HEK293 (cell line): Measurements from ENCODE around the gene C17orf100.
A peak's percentile ranks its signal among the peaks of the same experiment; 100 is the strongest.

ENCODE experiments used
- CTCF ChIA-PET: fragments of 350-600 bp; formaldehyde crosslinking; extraction: SDS; loops from one replicate; lab custom pipeline; 2021; ENCODE audit warnings: antibody characterized with exemption; lab: Yijun Ruan, JAX
- POLR2A ChIA-PET: fragments of 300-600 bp; formaldehyde crosslinking; extraction: SDS; loops from one replicate; lab custom pipeline; 2020; ENCODE audit warnings: antibody characterized with exemption, inconsistent platforms; lab: Yijun Ruan, JAX
- H3K27ac ChIP-seq: fragments of 200-500 bp; sonication (Bioruptor generic); 2 replicates; pipeline ENCODE4 v1.5.1; 2014; ENCODE audit warnings: low read depth, low read length, control low read depth, inconsistent platforms; ENCODE audit errors: extremely low read depth
- H3K36me3 ChIP-seq, 2 experiments: fragments of 200-500 bp in 1 of 2; sonication (Bioruptor generic) in 1 of 2; 1 replicate in 1 of 2; 2 replicates in 1 of 2; pipeline ENCODE4 v1.5.1; 2014 to 2017; ENCODE audit warnings: inconsistent platforms in 2 of 2, low read length in 2 of 2; ENCODE audit not compliant: control insufficient read depth in 2 of 2, insufficient read depth in 1 of 2
- H3K4me1 ChIP-seq: fragments of 200-500 bp; sonication (Bioruptor generic); 2 replicates; pipeline ENCODE4 v1.5.1; 2014; ENCODE audit warnings: mild to moderate bottlenecking, low read length, inconsistent platforms; ENCODE audit not compliant: control insufficient read depth, insufficient read depth
- H3K4me3 ChIP-seq: 2 replicates; pipeline ENCODE4 v1.5.1; 2011; ENCODE audit warnings: low read depth, mild to moderate bottlenecking, control low read depth, low read length, moderate library complexity
- H3K9me3 ChIP-seq: fragments of 200-500 bp; sonication (Bioruptor generic); 2 replicates; pipeline ENCODE4 v1.5.1; 2014; ENCODE audit warnings: low read depth, low read length, inconsistent platforms; ENCODE audit not compliant: control insufficient read depth, insufficient read depth
- BCL6B ChIP-seq: fragments of 450-650 bp; formaldehyde crosslinking; IDR thresholded peaks from 2 replicates; pipeline ENCODE4 v1.5.1; 2017; ENCODE audit warnings: missing biosample characterization, missing genetic modification characterization
- GLIS2 ChIP-seq: fragments of 450-650 bp; formaldehyde crosslinking; IDR thresholded peaks from 2 replicates; pipeline ENCODE4 v1.5.1; 2016; ENCODE audit warnings: missing biosample characterization, missing genetic modification characterization
- HIC1 ChIP-seq: fragments of 450-650 bp; formaldehyde crosslinking; IDR thresholded peaks from 2 replicates; pipeline ENCODE4 v1.5.1; 2016; ENCODE audit warnings: missing biosample characterization, missing genetic modification characterization
- IKZF3 ChIP-seq: fragments of 450-650 bp; IDR thresholded peaks from 2 replicates; pipeline ENCODE4 v1.5.0; 2018; ENCODE audit warnings: missing biosample characterization, mild to moderate bottlenecking, missing genetic modification characterization, moderate library complexity
- KLF8 ChIP-seq: fragments of 450-650 bp; formaldehyde crosslinking; IDR thresholded peaks from 2 replicates; pipeline ENCODE4 v1.5.1; 2016; ENCODE audit warnings: missing biosample characterization, missing genetic modification characterization
- PBX3 ChIP-seq: sonication (generic); formaldehyde crosslinking; IDR thresholded peaks from 2 replicates; pipeline ENCODE4 v1.8.1; 2022; ENCODE audit warnings: mild to moderate bottlenecking, moderate library complexity, missing genetic modification reagents
- SETDB1 ChIP-seq: IDR thresholded peaks from one replicate; pipeline ENCODE4 v1.6.1; 2017; ENCODE audit warnings: mild to moderate bottlenecking, low read length, moderate library complexity, mixed read lengths; ENCODE audit not compliant: insufficient read length
- WT1 ChIP-seq: fragments of 450-650 bp; formaldehyde crosslinking; IDR thresholded peaks from 2 replicates; pipeline ENCODE4 v1.5.1; 2016; ENCODE audit warnings: missing biosample characterization, missing genetic modification characterization
- ZBTB10 ChIP-seq: fragments of 450-650 bp; formaldehyde crosslinking; IDR thresholded peaks from 2 replicates; pipeline ENCODE4 v1.5.1; 2016; ENCODE audit warnings: missing biosample characterization, missing genetic modification characterization
- ZBTB17 ChIP-seq: fragments of 450-650 bp; formaldehyde crosslinking; IDR thresholded peaks from 2 replicates; pipeline ENCODE4 v1.5.1; 2016; ENCODE audit warnings: missing biosample characterization, missing genetic modification characterization
- ZBTB8A ChIP-seq: fragments of 450-650 bp; formaldehyde crosslinking; IDR thresholded peaks from 2 replicates; pipeline ENCODE4 v1.5.1; 2016; ENCODE audit warnings: missing biosample characterization, missing genetic modification characterization
- ZFP37 ChIP-seq: fragments of 450-650 bp; formaldehyde crosslinking; IDR thresholded peaks from 2 replicates; pipeline ENCODE4 v1.5.1; 2016; ENCODE audit warnings: missing biosample characterization, missing genetic modification characterization
- ZNF157 ChIP-seq: fragments of 450-650 bp; formaldehyde crosslinking; IDR thresholded peaks from 2 replicates; pipeline ENCODE4 v1.5.1; 2016; ENCODE audit warnings: missing biosample characterization, missing genetic modification characterization
- ZNF23 ChIP-seq: fragments of 450-650 bp; formaldehyde crosslinking; IDR thresholded peaks from 2 replicates; pipeline ENCODE4 v1.5.1; 2016; ENCODE audit warnings: missing biosample characterization, missing genetic modification characterization, borderline replicate concordance
- ZNF341 ChIP-seq: fragments of 450-650 bp; formaldehyde crosslinking; IDR thresholded peaks from 2 replicates; pipeline ENCODE4; 2016; ENCODE audit warnings: low read depth, missing biosample characterization, missing genetic modification characterization
- ZNF37A ChIP-seq: fragments of 450-650 bp; IDR thresholded peaks from 2 replicates; pipeline ENCODE4 v1.5.1; 2018; ENCODE audit warnings: missing biosample characterization, missing genetic modification characterization
- ZNF391 ChIP-seq: fragments of 450-650 bp; formaldehyde crosslinking; IDR thresholded peaks from 2 replicates; pipeline ENCODE4 v1.5.1; 2016; ENCODE audit warnings: low read depth, missing biosample characterization, missing genetic modification characterization, borderline replicate concordance
- ZNF423 ChIP-seq: fragments of 450-650 bp; formaldehyde crosslinking; IDR thresholded peaks from 2 replicates; pipeline ENCODE4 v1.5.1; 2016; ENCODE audit warnings: missing biosample characterization, missing genetic modification characterization
- ZNF596 ChIP-seq: fragments of 450-650 bp; IDR thresholded peaks from 2 replicates; pipeline ENCODE4 v1.5.0; 2018; ENCODE audit warnings: missing biosample characterization, mild to moderate bottlenecking, missing genetic modification characterization, moderate library complexity
- ZNF76 ChIP-seq: fragments of 450-650 bp; formaldehyde crosslinking; IDR thresholded peaks from 2 replicates; pipeline ENCODE4; 2016; ENCODE audit warnings: low read depth, missing biosample characterization, missing genetic modification characterization, borderline replicate concordance
- ZSCAN16 ChIP-seq: fragments of 450-650 bp; formaldehyde crosslinking; IDR thresholded peaks from 2 replicates; pipeline ENCODE4 v1.5.1; 2016; ENCODE audit warnings: missing biosample characterization, missing genetic modification characterization
- ZSCAN30 ChIP-seq: fragments of 450-650 bp; IDR thresholded peaks from 2 replicates; pipeline ENCODE4 v1.5.1; 2018; ENCODE audit warnings: missing biosample characterization, mild to moderate bottlenecking, missing genetic modification characterization, moderate library complexity
- TF ChIP-seq, protein P1 (sequence below): fragments of 450-650 bp; formaldehyde crosslinking; IDR thresholded peaks from 2 replicates; pipeline ENCODE4 v1.5.1; 2016; ENCODE audit warnings: missing biosample characterization, missing genetic modification characterization
- TF ChIP-seq, protein P2 (sequence below): fragments of 450-650 bp; formaldehyde crosslinking; IDR thresholded peaks from 2 replicates; pipeline ENCODE4 v1.5.1; 2016; ENCODE audit warnings: missing biosample characterization, missing genetic modification characterization, low read depth
- TF ChIP-seq, protein P3 (sequence below): fragments of 450-650 bp; formaldehyde crosslinking; IDR thresholded peaks from 2 replicates; pipeline ENCODE4 v1.5.1; 2016; ENCODE audit warnings: missing biosample characterization, missing genetic modification characterization, borderline replicate concordance

C17orf100 gene

DNA sequence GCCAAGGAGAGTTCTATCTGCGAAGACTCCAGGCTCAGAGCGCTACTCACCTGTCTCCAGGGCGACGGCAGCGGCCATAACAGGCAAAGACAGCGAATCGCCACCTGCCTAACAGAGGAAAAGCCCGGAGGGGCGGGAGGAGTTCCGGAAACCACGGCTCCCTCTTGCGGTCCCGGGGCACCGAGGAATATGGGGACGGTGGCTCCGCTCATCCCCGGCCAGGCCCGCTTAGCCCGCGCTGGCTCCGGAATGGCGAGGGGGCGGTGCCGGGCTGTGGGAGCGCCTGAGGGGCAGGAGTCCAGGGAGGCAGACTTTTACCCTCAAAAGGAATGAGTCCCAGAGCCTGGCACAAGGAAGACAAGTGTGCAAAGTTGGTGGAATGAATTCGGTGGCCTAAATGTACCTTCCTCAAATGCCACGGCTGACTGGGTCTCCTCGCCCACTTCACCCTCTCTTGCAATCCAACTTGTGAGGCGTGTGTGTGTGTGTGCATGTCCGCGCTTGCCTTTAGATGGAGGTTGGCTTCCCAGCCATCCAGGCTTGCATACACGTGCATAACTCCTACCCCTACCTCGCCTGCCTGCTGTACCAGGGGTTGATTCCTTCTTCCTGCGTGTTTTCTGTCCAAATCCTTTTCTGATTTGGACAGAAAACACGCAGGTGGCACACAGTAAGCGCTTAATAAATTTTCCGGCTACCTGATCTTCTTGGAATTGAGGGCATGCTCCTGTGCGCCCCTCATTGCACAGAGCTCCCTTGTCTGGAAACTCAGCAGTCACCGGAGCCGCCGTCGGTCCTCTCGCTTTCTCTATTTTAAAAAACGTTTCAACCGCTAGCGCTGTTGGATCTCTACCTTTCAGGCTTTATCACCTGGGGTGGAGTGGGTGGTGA lies 3.5 kb downstream of the C17orf100 start:
- POLR2A ChIA-PET: no interaction called here
- Histone ChIP-seq H3K9me3 (no peaks in the 10 kb centered on the region), H3K36me3 (peaks cover 2 to 14% of the 10 kb centered on the region in 2 experiments), H3K4me3 (peak overlapping the region; percentile 20), H3K27ac (no peak overlapping the region), H3K4me1 (peaks cover 19% of the 10 kb centered on the region)
- CTCF ChIA-PET: interaction anchor here (0.8 kb wide), 1 partner anchor 47 kb away, joined by 3 read pairs; no protein-coding TSS in a partner anchor
- TF ChIP-seq ZNF76 (tag by site-specific recombination) (no peak), ZNF37A (tag by site-specific recombination) (no peak), ZNF23 (no peak), SETDB1 (peak; percentile 27), ZFP37 (tag by site-specific recombination) (no peak), ZNF423 (no peak), GLIS2 (tag by site-specific recombination) (no peak), PBX3 (CRISPR knock-in tag) (no peak), ZNF157 (tag by site-specific recombination) (no peak), KLF8 (tag by site-specific recombination) (no peak), ZNF596 (tag by site-specific recombination) (no peak), ZBTB10 (no peak), IKZF3 (peak; percentile 45; the same call in 1 of the 2 replicates), ZBTB17 (tag by site-specific recombination) (peak; percentile 58; the same call in 1 of the 2 replicates), ZSCAN16 (tag by site-specific recombination) (no peak), WT1 (tag by site-specific recombination) (no peak), ZBTB8A (tag by site-specific recombination) (no peak), ZNF391 (tag by site-specific recombination) (no peak), ZNF341 (tag by site-specific recombination) (peak; percentile 74), BCL6B (tag by site-specific recombination) (no peak), HIC1 (no peak), ZSCAN30 (tag by site-specific recombination) (no peak)
- TF ChIP-seq, protein P1, sequence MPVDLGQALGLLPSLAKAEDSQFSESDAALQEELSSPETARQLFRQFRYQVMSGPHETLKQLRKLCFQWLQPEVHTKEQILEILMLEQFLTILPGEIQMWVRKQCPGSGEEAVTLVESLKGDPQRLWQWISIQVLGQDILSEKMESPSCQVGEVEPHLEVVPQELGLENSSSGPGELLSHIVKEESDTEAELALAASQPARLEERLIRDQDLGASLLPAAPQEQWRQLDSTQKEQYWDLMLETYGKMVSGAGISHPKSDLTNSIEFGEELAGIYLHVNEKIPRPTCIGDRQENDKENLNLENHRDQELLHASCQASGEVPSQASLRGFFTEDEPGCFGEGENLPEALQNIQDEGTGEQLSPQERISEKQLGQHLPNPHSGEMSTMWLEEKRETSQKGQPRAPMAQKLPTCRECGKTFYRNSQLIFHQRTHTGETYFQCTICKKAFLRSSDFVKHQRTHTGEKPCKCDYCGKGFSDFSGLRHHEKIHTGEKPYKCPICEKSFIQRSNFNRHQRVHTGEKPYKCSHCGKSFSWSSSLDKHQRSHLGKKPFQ (tag by site-specific recombination): no peak
- TF ChIP-seq, protein P2, sequence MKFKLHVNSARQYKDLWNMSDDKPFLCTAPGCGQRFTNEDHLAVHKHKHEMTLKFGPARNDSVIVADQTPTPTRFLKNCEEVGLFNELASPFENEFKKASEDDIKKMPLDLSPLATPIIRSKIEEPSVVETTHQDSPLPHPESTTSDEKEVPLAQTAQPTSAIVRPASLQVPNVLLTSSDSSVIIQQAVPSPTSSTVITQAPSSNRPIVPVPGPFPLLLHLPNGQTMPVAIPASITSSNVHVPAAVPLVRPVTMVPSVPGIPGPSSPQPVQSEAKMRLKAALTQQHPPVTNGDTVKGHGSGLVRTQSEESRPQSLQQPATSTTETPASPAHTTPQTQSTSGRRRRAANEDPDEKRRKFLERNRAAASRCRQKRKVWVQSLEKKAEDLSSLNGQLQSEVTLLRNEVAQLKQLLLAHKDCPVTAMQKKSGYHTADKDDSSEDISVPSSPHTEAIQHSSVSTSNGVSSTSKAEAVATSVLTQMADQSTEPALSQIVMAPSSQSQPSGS: no peak
- TF ChIP-seq, protein P3, sequence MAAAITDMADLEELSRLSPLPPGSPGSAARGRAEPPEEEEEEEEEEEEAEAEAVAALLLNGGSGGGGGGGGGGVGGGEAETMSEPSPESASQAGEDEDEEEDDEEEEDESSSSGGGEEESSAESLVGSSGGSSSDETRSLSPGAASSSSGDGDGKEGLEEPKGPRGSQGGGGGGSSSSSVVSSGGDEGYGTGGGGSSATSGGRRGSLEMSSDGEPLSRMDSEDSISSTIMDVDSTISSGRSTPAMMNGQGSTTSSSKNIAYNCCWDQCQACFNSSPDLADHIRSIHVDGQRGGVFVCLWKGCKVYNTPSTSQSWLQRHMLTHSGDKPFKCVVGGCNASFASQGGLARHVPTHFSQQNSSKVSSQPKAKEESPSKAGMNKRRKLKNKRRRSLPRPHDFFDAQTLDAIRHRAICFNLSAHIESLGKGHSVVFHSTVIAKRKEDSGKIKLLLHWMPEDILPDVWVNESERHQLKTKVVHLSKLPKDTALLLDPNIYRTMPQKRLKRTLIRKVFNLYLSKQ: no peak
